H9 (cell line): ENCODE measurements around the gene KCNMA1. TPM values are rescaled to one million over a fixed set of nuclear protein-coding genes. Genes with fewer than 3 reads are reported as not detected.

Source experiments
- DNase-seq: peaks from one replicate; pipeline ENCODE4 v3.0.0-alpha.2; 2017
- H2AFZ ChIP-seq: one replicate; pipeline ENCODE4 v1.6.1; 2013; ENCODE audit warnings: mild to moderate bottlenecking, low read length, control low read depth, moderate library complexity
- H2AK5ac ChIP-seq: 2 replicates; pipeline ENCODE4 v1.6.1; 2013; ENCODE audit warnings: low read length, control low read depth, mixed read lengths; ENCODE audit not compliant: insufficient read length
- H2BK120ac ChIP-seq: one replicate; pipeline ENCODE4 v1.6.1; 2013; ENCODE audit warnings: low read depth, mild to moderate bottlenecking, low read length, control low read depth, inconsistent platforms; ENCODE audit not compliant: poor library complexity, severe bottlenecking
- H2BK12ac ChIP-seq: 2 replicates; pipeline ENCODE4 v1.6.1; 2013; ENCODE audit warnings: low read length, control low read depth, mixed read lengths, low read depth; ENCODE audit not compliant: insufficient read length
- H2BK15ac ChIP-seq: 2 replicates; pipeline ENCODE4 v1.6.1; 2013; ENCODE audit warnings: low read depth, low read length, control low read depth
- H2BK20ac ChIP-seq: one replicate; pipeline ENCODE4 v1.6.1; 2013; ENCODE audit warnings: low read depth, mild to moderate bottlenecking, low read length, control low read depth, inconsistent platforms; ENCODE audit not compliant: poor library complexity, severe bottlenecking
- H2BK5ac ChIP-seq: 2 replicates; pipeline ENCODE4 v1.6.1; 2013; ENCODE audit warnings: low read length, control low read depth, mixed read lengths; ENCODE audit not compliant: insufficient read length
- H3K14ac ChIP-seq: 2 replicates; pipeline ENCODE4 v1.6.1; 2013; ENCODE audit warnings: low read length, control low read depth; ENCODE audit not compliant: insufficient read depth
- H3K18ac ChIP-seq: 2 replicates; pipeline ENCODE4 v1.6.1; 2013; ENCODE audit warnings: low read depth, mild to moderate bottlenecking, mixed read lengths, low read length, control low read depth; ENCODE audit not compliant: insufficient read length
- H3K23ac ChIP-seq: 2 replicates; pipeline ENCODE4 v1.6.1; 2013; ENCODE audit warnings: low read length, control low read depth, mixed read lengths, low read depth; ENCODE audit not compliant: insufficient read length
- H3K23me2 ChIP-seq: 2 replicates; pipeline ENCODE4 v1.6.1; 2013; ENCODE audit warnings: low read depth, mild to moderate bottlenecking, mixed read lengths, low read length, control low read depth; ENCODE audit not compliant: insufficient read length, poor library complexity, severe bottlenecking
- H3K27ac ChIP-seq: 2 replicates; pipeline ENCODE4 v1.5.1; 2013; ENCODE audit warnings: low read length, control low read depth, mixed read lengths, low read depth; ENCODE audit not compliant: insufficient read length
- H3K27me3 ChIP-seq: 2 replicates; pipeline ENCODE4 v1.6.1; 2013; ENCODE audit warnings: low read length, control low read depth, inconsistent platforms; ENCODE audit not compliant: insufficient read depth
- H3K4ac ChIP-seq: 2 replicates; pipeline ENCODE4 v1.6.1; 2013; ENCODE audit warnings: low read depth, mild to moderate bottlenecking, control low read depth, inconsistent platforms, low read length, moderate library complexity
- H3K4me1 ChIP-seq: 2 replicates; pipeline ENCODE4 v1.6.1; 2013; ENCODE audit warnings: low read length, control low read depth, inconsistent platforms; ENCODE audit not compliant: insufficient read depth
- H3K4me2 ChIP-seq: 2 replicates; pipeline ENCODE4 v1.6.1; 2013; ENCODE audit warnings: low read length, control low read depth, mixed read lengths; ENCODE audit not compliant: insufficient read length, insufficient read depth
- H3K56ac ChIP-seq: 2 replicates; pipeline ENCODE4 v1.6.1; 2013; ENCODE audit warnings: low read depth, mild to moderate bottlenecking, mixed read lengths, low read length, control low read depth; ENCODE audit not compliant: insufficient read length
- H3K79me1 ChIP-seq: 2 replicates; pipeline ENCODE4 v1.6.1; 2013; ENCODE audit warnings: low read depth, mild to moderate bottlenecking, moderate library complexity, low read length, control low read depth, inconsistent platforms; ENCODE audit not compliant: insufficient read depth, poor library complexity, severe bottlenecking
- H3K79me2 ChIP-seq: 2 replicates; pipeline ENCODE4 v1.6.1; 2013; ENCODE audit warnings: low read length, control low read depth, inconsistent platforms; ENCODE audit not compliant: insufficient read depth
- H3K9ac ChIP-seq: 2 replicates; pipeline ENCODE4 v1.6.1; 2013; ENCODE audit warnings: low read length, control low read depth, mixed read lengths; ENCODE audit not compliant: insufficient read length; ENCODE audit errors: extremely low read depth
- H3K9me3 ChIP-seq: one replicate; pipeline ENCODE4 v1.6.1; 2013; ENCODE audit warnings: low read depth, low read length, inconsistent platforms; ENCODE audit not compliant: control insufficient read depth
- H3T11ph ChIP-seq: one replicate; pipeline ENCODE4 v1.6.1; 2013; ENCODE audit warnings: mild to moderate bottlenecking, low read length, control low read depth, inconsistent platforms
- H4K20me1 ChIP-seq: one replicate; pipeline ENCODE4 v1.6.1; 2013; ENCODE audit not compliant: control insufficient read depth, insufficient read length, insufficient read depth
- H4K5ac ChIP-seq: 2 replicates; pipeline ENCODE4 v1.6.1; 2013; ENCODE audit warnings: low read depth, mild to moderate bottlenecking, mixed read lengths, low read length, control low read depth; ENCODE audit not compliant: insufficient read length
- H4K8ac ChIP-seq: replicated peaks from 2 replicates; pipeline ENCODE4 v1.6.1; 2013; ENCODE audit warnings: low read length, control low read depth, mixed read lengths, low read depth; ENCODE audit not compliant: insufficient read length
- H4K91ac ChIP-seq: 2 replicates; pipeline ENCODE4 v1.6.1; 2013; ENCODE audit warnings: low read depth, mild to moderate bottlenecking, moderate library complexity, mixed read lengths, low read length, control low read depth; ENCODE audit not compliant: insufficient read length
- H3K27ac Mint-ChIP-seq, 3 experiments: 2 replicates in 2 of 3; 3 replicates in 1 of 3; pipeline ENCODE4 v1.8.0; 2020 to 2021; ENCODE audit warnings: mixed read lengths in 3 of 3, mild to moderate bottlenecking in 1 of 3, moderate library complexity in 1 of 3
- H3K27me3 Mint-ChIP-seq: 2 replicates; pipeline ENCODE4 v1.8.0; 2021; ENCODE audit warnings: low read depth, mild to moderate bottlenecking, moderate library complexity, mixed read lengths
- H3K36me3 Mint-ChIP-seq, 3 experiments: 2 replicates in 2 of 3; 3 replicates in 1 of 3; pipeline ENCODE4 v1.8.0; 2020 to 2021; ENCODE audit warnings: low read depth in 3 of 3, mixed read lengths in 3 of 3; ENCODE audit not compliant: insufficient read depth in 1 of 3
- H3K4me1 Mint-ChIP-seq, 2 experiments: 2 replicates each; pipeline ENCODE4 v1.8.0; 2020; ENCODE audit warnings: mixed read lengths in 2 of 2
- H3K4me3 Mint-ChIP-seq, 2 experiments: 2 replicates in 1 of 2; 3 replicates in 1 of 2; pipeline ENCODE4 v1.8.0; 2020 to 2021; ENCODE audit warnings: mild to moderate bottlenecking in 2 of 2, mixed read lengths in 2 of 2, moderate library complexity in 1 of 2
- H3K9me3 Mint-ChIP-seq, 2 experiments: 2 replicates in 1 of 2; 3 replicates in 1 of 2; pipeline ENCODE4 v1.8.0; 2020; ENCODE audit warnings: mild to moderate bottlenecking in 2 of 2, mixed read lengths in 2 of 2, moderate library complexity in 1 of 2
- CTCF ChIP-seq: fragments of 200-600 bp; sonication (generic); conservative IDR thresholded peaks from 3 replicates; pipeline ENCODE4 v1.8.0; 2021; ENCODE audit warnings: antibody characterized with exemption, mild to moderate bottlenecking
- WGBS: extraction: QIAGEN DNeasy Blood & Tissue Kit; methylation state at CpG from one replicate; pipeline ENCODE4 v1.1.7; 2013; ENCODE audit warnings: missing lambda C conversion rate, low lambda C conversion rate, mixed read lengths; ENCODE audit not compliant: insufficient read length; ENCODE audit errors: extremely low coverage; 5-methylcytosine and 5-hydroxymethylcytosine counted together
- total RNA-seq: library from RNA; stranded (reverse); gene quantifications from 2 replicates; pipeline ENCODE4 v1.2.1, GENCODE V29; 2021

KCNMA1 gene
- total RNA-seq, 1 experiment from 2014 or later: 2.0 TPM

GRCh38 chr10:77230194-77230593 is 407.4 kb downstream of the KCNMA1 start:
- Mint-ChIP-seq H3K9me3 (peaks cover 5% of the 10 kb centered on the region in 2 experiments; a peak in 3 of 5 replicates), H3K4me1 (peaks cover 4% of the 10 kb centered on the region in 2 experiments), H3K27ac (no peak overlapping the region), H3K4me3 (no peak overlapping the region), H3K27me3 (peaks cover 6% of the 10 kb centered on the region; the same call in 1 of the 2 replicates), H3K36me3 (peaks cover 0 to 4% (median 2%) of the 10 kb centered on the region in 3 experiments; a peak in 3 of 7 replicates)
- Histone ChIP-seq H2AFZ (no peak overlapping the region), H3K18ac (no peak overlapping the region), H2BK20ac (no peak overlapping the region), H4K91ac (no peak overlapping the region), H4K8ac (no peak overlapping the region), H2BK12ac (no peak overlapping the region), H2BK5ac (no peak overlapping the region), H3K27me3 (no peaks in the 10 kb centered on the region), H3K23ac (no peak overlapping the region), H3K4me2 (no peak overlapping the region), H3K9ac (no peak overlapping the region), H3K14ac (no peak overlapping the region), H3K27ac (no peak overlapping the region), H3K79me1 (no peaks in the 10 kb centered on the region), H2BK15ac (no peak overlapping the region), H4K20me1 (no peaks in the 10 kb centered on the region), H3K4me1 (no peaks in the 10 kb centered on the region), H3T11ph (no peak overlapping the region), H3K9me3 (no peaks in the 10 kb centered on the region), H3K23me2 (no peaks in the 10 kb centered on the region), H4K5ac (no peak overlapping the region), H2BK120ac (no peak overlapping the region), H2AK5ac (no peak overlapping the region), H3K4ac (no peak overlapping the region), H3K79me2 (no peaks in the 10 kb centered on the region), H3K56ac (no peak overlapping the region)
- no CpG with 5 or more reads among the region's 5 CpGs for WGBS
- no peak for TF ChIP-seq CTCF
- DNase-seq: no peak
